ACHN (cell line): Measurements from ENCODE around the gene CAV2.

Source experiments
- DNase-seq: peaks from one replicate; pipeline ENCODE4 v3.0.0-alpha.2; 2015
- in situ Hi-C: cut with HindIII; loops from 2 replicates; pipeline ENCODE4 v1.10.0; 2017; ENCODE audit warnings: low sequenced_read_pairs, low pct_ligation_motif_present, low pct_unique_long_range_greater_than_20kb

CAV2 gene

GRCh38 chr7:116535416-116535815 is 35.9 kb downstream of the CAV2 start:
- no peak for DNase-seq
- in situ Hi-C loops = no loop called here

GRCh38 chr7:116538138-116538537 is 38.6 kb downstream of the CAV2 start:
- no peak for DNase-seq
- in situ Hi-C loops = no loop called here

- in situ Hi-C loops = no loop called here
- DNase-seq = no peak
Observed at GRCh38 chr7:116539879-116540278, 40.3 kb downstream of the CAV2 start.

DNA sequence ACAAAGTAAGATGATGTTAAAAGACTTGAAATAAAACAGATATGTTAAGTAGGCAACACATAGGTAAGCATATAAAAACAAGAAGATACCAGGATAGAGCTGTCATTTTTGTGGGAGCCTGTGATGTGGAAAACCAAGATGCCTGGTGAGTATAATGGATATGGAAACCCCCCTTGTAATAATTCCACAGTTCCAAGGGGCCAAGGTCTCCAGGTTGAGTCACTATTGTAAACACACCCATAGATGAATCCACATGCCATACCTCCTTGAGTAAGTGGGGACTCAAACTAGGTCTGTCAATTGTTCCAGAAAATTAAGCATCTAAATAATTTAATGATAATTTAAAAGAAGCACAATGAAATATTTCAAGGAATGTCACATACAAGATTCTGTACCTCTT is 41.2 kb downstream of the CAV2 start:
- in situ Hi-C loops = no loop called here

DNA sequence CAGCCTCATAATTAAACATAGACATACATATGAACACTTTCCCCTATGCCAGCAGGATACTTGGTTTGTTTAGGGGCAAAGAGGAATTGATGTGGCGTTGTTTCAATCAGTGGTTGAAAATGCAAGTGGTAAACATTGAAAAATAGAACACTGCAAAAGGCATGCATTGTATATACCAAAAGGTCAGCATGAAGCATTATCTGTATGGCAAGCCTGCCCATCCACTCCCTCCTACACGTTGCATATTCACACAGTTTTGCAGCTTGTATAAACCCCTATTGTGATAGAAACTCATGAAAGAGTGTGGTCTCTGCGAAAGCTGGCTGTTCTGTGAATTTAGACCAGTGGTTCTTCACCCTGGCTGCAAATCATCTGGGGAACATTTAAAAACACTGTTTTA is 42.4 kb downstream of the CAV2 start:
- in situ Hi-C loops = no loop called here
- no peak for DNase-seq

More for the DNA sequence above, 41.2 kb downstream of the CAV2 start:
- DNase-seq = no peak

GRCh38 chr7:116542618-116543017 is 43.1 kb downstream of the CAV2 start:
- in situ Hi-C loops = no loop called here

GRCh38 chr7:116543664-116544063 is 44.1 kb downstream of the CAV2 start:
- in situ Hi-C loops = no loop called here
- no peak for DNase-seq

More at GRCh38 chr7:116542618-116543017, 43.1 kb downstream of the CAV2 start:
- no peak for DNase-seq

- in situ Hi-C loops = no loop called here
- DNase-seq = no peak
Observed at GRCh38 chr7:116544487-116544886, 44.9 kb downstream of the CAV2 start.

DNA sequence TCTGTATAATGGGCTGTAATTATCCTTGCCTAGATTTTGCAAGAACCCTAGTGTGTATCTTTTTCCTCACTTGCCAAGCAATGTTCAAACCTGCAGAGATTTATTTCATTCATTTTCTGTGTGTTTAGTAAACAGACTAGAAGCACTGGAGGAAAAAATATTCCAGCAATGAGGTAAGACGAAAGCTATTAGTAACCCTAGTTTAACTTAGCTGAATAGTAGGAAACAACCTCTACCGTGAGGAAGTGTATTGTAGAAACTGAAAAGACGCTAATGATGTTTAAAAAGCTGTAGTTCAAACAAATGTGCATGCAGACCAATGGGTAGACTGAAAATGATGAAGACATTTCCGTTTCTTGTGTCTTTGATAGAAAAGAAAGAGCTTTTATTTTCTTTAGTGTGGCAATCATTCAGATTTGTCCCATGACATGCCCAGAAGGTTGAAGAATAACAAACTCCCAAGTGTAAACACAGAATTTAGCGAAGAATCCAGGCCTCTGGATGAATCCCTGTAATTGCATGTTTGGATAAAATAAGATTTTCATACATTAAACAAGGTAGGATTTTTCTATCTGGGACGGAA is 46.0 kb downstream of the CAV2 start:
- no peak for DNase-seq
- in situ Hi-C loops = no loop called here

GRCh38 chr7:116546054-116546453 is 46.5 kb downstream of the CAV2 start:
- in situ Hi-C loops = no loop called here

DNA sequence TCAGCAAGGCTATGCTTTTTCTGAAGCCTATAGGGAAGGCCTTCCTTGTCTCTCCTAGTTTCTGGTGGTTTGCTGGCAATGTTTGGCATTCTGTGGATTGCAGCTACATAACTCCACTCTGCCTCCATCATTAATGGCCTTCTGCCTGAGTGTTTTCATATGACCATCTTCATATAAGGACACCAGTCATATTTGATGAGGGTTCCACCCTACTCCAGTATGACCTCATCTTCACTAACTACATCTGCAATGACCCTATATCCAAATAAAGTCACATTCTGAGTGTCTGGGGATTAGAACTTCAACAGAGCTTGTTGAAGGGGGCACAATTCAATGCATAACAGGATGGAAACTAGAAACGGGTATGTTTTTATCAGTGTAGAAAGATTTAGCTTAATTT is 47.4 kb downstream of the CAV2 start:
- in situ Hi-C loops = no loop called here
- DNase-seq = no peak

More at GRCh38 chr7:116546054-116546453, 46.5 kb downstream of the CAV2 start:
- DNase-seq = no peak

- no peak for DNase-seq
- in situ Hi-C loops = no loop called here
Observed at GRCh38 chr7:116547347-116547746, 47.8 kb downstream of the CAV2 start.

- in situ Hi-C loops = no loop called here
- no peak for DNase-seq
Observed at GRCh38 chr7:116548506-116548905, 49.0 kb downstream of the CAV2 start.

DNA sequence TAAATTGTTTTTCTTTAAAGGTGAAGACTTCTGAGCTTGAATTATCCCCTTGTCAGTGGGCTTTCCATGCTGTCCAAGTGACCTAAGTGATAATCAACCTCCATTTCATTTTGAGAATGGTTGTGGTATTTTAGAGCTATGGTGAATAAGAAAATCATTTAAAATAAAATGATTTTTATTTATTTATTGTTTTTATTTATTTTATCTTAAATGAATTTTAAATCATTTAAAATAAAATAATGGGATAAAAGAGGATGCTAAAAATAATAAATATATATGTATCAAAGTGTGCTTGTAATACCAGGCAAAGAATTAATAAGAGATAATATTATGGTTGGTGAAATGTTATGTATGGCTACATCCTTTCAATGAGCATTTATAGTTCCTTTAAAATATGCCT is 49.8 kb downstream of the CAV2 start:
- in situ Hi-C loops = no loop called here
- no peak for DNase-seq

DNA sequence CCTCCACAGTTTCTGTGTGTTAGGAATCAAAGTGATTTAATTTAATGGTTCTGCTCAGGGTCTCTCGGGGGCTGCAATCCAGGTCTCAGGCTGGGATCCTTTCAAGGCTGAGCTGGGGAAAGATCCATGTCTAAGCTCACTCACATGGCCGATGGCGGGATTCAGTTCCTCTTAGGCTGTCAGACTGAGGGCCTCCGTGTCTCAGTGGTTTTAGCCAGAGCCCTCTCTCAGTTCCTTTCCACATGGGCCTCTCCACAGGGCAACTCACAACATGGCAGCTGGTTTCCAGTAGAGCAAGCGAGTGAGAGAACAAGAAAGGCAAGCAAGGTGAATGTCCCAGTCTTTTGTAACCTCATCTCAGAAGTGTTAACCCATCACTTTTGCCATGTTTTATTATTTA is 52.2 kb downstream of the CAV2 start:
- no peak for DNase-seq
- in situ Hi-C loops = no loop called here

DNA sequence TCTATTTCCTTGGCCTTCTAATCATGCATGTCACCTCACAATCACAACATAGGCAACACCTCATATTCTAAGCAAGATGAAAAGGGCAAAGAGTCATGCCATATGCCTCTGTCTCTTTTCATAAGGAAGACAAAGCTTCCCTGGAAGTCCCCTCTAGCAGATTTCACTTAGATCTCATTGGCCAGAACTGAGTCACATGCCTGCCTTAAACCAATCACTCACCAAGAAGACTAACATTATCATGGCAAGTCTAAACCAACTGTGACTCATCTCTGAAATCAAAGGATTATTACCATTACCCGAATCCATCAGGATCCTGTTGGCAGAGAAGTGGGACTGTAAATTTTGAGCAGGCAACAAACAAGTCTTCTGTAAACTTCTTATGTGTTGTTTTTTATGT is 53.1 kb downstream of the CAV2 start:
- peak; percentile 46 for DNase-seq
- in situ Hi-C loops = no loop called here

DNA sequence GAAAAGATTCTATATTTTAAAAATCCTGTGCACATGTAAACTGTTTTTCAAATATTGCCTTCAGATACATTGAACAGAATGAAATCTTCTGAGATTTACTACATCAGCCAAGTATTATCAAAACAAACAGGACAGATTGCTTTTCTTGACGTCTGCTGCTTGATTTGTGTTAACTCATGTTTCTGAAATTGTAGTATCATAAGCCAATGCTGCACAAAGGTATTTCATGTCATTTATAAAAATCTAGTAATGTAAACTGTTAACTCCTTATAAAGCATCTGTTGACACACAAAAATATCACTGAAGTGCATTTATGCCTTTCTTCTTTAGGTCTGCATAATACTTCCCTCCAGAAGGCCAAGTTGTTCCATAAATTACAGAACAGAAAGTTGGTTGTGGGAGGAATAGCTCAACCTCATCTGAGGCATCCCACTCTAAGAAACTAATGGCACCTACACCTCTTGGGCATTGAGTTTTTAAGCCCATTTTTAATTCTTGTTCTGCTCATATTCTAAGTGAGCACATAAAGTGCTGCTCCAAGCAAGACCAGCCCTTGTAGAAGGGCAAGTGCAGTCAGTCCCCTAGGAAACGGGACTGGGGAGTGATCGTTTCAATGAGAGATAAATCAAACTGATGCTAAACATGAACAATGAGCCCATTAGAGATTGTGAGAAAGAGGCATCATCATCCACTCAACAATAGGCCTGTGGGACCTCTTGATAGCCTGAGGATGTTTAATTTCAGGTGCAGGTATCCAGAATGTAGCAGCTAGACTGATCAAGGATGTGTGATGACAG is 53.8 kb downstream of the CAV2 start:
- in situ Hi-C loops = no loop called here

DNA sequence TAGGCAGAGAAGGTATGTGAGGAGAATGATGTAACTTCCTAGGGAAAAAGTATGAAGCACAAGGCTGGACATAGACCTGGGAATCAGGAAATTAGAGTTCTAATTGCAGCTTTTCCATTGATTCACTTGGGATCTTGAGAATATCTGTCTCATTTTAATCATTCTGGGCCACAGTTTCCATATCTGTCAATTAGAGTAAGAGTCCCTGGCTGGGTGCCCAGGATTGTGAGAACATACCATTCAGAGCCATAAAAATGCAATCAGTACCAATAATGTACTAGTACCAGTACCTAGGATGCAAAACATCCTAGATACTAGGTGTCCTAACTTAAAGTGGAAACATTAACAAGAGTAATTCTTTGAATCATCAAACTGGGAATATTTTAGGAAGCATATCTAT is 54.9 kb downstream of the CAV2 start:
- in situ Hi-C loops = no loop called here
- DNase-seq = no peak

More for the DNA sequence above, 53.8 kb downstream of the CAV2 start:
- no peak for DNase-seq

GRCh38 chr7:116554911-116555310 is 55.4 kb downstream of the CAV2 start:
- DNase-seq = no peak
- in situ Hi-C loops = no loop called here

GRCh38 chr7:116557066-116557585 is 57.6 kb downstream of the CAV2 start:
- no peak for DNase-seq
- in situ Hi-C loops = no loop called here
